HG02588 (cell line): Measurements from ENCODE around the gene NCMAP.
"Not testable (repeated sequence)": the region's sequence is repeated elsewhere in the genome, so short reads cannot be mapped to it uniquely, and the experiment has no call there.

Experiments
- ATAC-seq: cut with Tn5 transposase; IDR thresholded peaks from one replicate; pipeline ENCODE4 v1.9.1; 2021; ENCODE audit warnings: mild to moderate bottlenecking, moderate library complexity; ENCODE audit not compliant: unreplicated experiment

Gene NCMAP

GRCh38 chr1:24555591-24556413 is at the start of gene NCMAP:
Gene NCMAP (plus strand): TSS chr1:24556087. CDS start chr1:24595431, 39,344 bp downstream.
- no peak for ATAC-seq

GRCh38 chr1:24506691-24507381 is 49.1 kb upstream of the NCMAP start:
- ATAC-seq, result no peak

GRCh38 chr1:24507405-24507804 is 48.5 kb upstream of the NCMAP start:
- ATAC-seq, result no peak

- no peak for ATAC-seq
These were observed 47.0 kb upstream of the NCMAP start for GRCh38 chr1:24508911-24509310.

- no peak for ATAC-seq
These were observed 42.2 kb upstream of the NCMAP start for GRCh38 chr1:24513706-24514105.

GRCh38 chr1:24514946-24515345 is 40.9 kb upstream of the NCMAP start:
- no peak for ATAC-seq

- ATAC-seq, result not testable (repeated sequence)
These were observed 40.1 kb upstream of the NCMAP start for GRCh38 chr1:24515671-24516209.

GRCh38 chr1:24516506-24516905 is 39.4 kb upstream of the NCMAP start:
- no peak for ATAC-seq

GRCh38 chr1:24517898-24518297 is 38.0 kb upstream of the NCMAP start:
- no peak for ATAC-seq

GRCh38 chr1:24520282-24520681 is 35.6 kb upstream of the NCMAP start:
- not testable (repeated sequence) for ATAC-seq

- no peak for ATAC-seq
These were observed 30.3 kb upstream of the NCMAP start for GRCh38 chr1:24525606-24526005.

- no peak for ATAC-seq
These were observed 29.8 kb upstream of the NCMAP start for GRCh38 chr1:24526045-24526444.

- no peak for ATAC-seq
These were observed 28.8 kb upstream of the NCMAP start for GRCh38 chr1:24526940-24527542.

GRCh38 chr1:24528744-24529143 is 27.1 kb upstream of the NCMAP start:
- ATAC-seq, result no peak

- ATAC-seq, result not testable (repeated sequence)
These were observed 26.6 kb upstream of the NCMAP start for GRCh38 chr1:24529292-24529691.

GRCh38 chr1:24535021-24535424 is 20.9 kb upstream of the NCMAP start:
- no peak for ATAC-seq

GRCh38 chr1:24535778-24536177 is 20.1 kb upstream of the NCMAP start:
- ATAC-seq, result no peak

GRCh38 chr1:24536391-24536840 is 19.5 kb upstream of the NCMAP start:
- no peak for ATAC-seq

- ATAC-seq, result no peak
These were observed 15.6 kb upstream of the NCMAP start for GRCh38 chr1:24540051-24540905.

- no peak for ATAC-seq
These were observed 14.8 kb upstream of the NCMAP start for GRCh38 chr1:24540906-24541710.
